Transverse colon (tissue), 3 donors: ENCODE results near the gene FARP1.

ENCODE experiments used
- CTCF ChIP-seq, 5 experiments: fragments of 200-600 bp in 3 of 5; fragments of 450-650 bp in 2 of 5; sonication (generic) in 3 of 5; IDR thresholded peaks; 1 replicate in 2 of 5; 2 replicates in 3 of 5; pipeline ENCODE4 v1.5.1; 2016 to 2017; ENCODE audit warnings: antibody characterized with exemption in 5 of 5, inconsistent platforms in 3 of 5, mild to moderate bottlenecking in 2 of 5, moderate library complexity in 1 of 5
- POLR2A ChIP-seq: fragments of 450-650 bp; IDR thresholded peaks from one replicate; pipeline ENCODE4 v1.6.1; 2016; ENCODE audit warnings: antibody characterized with exemption, mild to moderate bottlenecking, moderate library complexity

GRCh38 chr13:98406971-98407370 lies 264.1 kb downstream of the FARP1 start:
- TF ChIP-seq POLR2A (no peak), CTCF (IDR thresholded peaks at IDR 0.05) (no peak)
